Gastroesophageal sphincter (tissue), 4 donors: ENCODE results near the gene LRRIQ3. TPM values are rescaled to one million over a fixed set of nuclear protein-coding genes. Genes with fewer than 3 reads are reported as not detected.
A peak's percentile ranks its signal among the peaks of the same experiment; 100 is the strongest.

ENCODE experiments used
- ATAC-seq: fragments of 150-250 bp; one replicate; pipeline ENCODE4 v1.9.1; 2016; ENCODE audit warnings: mild to moderate bottlenecking, moderate library complexity
- H3K27ac ChIP-seq, 4 donors: fragments of 200-600 bp; sonication (generic) in 3 of 4; 1 replicate in 3 of 4; 2 replicates in 1 of 4; pipeline ENCODE4 v1.5.1; 2016 to 2019
- H3K27me3 ChIP-seq: fragments of 200-600 bp; sonication (generic); one replicate; pipeline ENCODE4 v1.5.1; 2019
- H3K36me3 ChIP-seq, 2 donors: fragments of 200-600 bp; sonication (generic); one replicate each; pipeline ENCODE4 v1.5.1; 2019; ENCODE audit warnings: control low read depth in 1 of 2
- H3K4me1 ChIP-seq, 3 donors: fragments of 200-600 bp; sonication (generic); 1 replicate in 2 of 3; 2 replicates in 1 of 3; pipeline ENCODE4 v1.5.1; 2016 to 2019; ENCODE audit warnings: control low read depth in 2 of 3
- H3K4me3 ChIP-seq, 2 donors: fragments of 200-600 bp; sonication (generic); one replicate each; pipeline ENCODE4 v1.5.1; 2019; ENCODE audit warnings: mild to moderate bottlenecking in 1 of 2, moderate library complexity in 1 of 2
- H3K9me3 ChIP-seq, 3 donors: fragments of 200-600 bp; sonication (generic); one replicate each; pipeline ENCODE4 v1.5.1; 2017 to 2019; ENCODE audit warnings: control low read depth in 2 of 3
- CTCF ChIP-seq, 4 experiments: fragments of 200-600 bp in 2 of 4; fragments of 450-650 bp in 2 of 4; sonication (generic) in 1 of 4; IDR thresholded peaks; one replicate each; pipeline ENCODE4 v1.5.1; 2017 to 2019; ENCODE audit warnings: antibody characterized with exemption in 4 of 4, mild to moderate bottlenecking in 2 of 4, moderate library complexity in 2 of 4
- EP300 ChIP-seq: sonication (generic); formaldehyde crosslinking; IDR thresholded peaks from one replicate; pipeline ENCODE4 v1.6.1; 2017; ENCODE audit warnings: antibody characterized with exemption, mild to moderate bottlenecking
- POLR2A ChIP-seq, 2 donors: fragments of 450-650 bp; IDR thresholded peaks; one replicate each; pipeline ENCODE4 v1.6.1; 2017; ENCODE audit warnings: antibody characterized with exemption in 2 of 2, mild to moderate bottlenecking in 2 of 2, moderate library complexity in 1 of 2
- POLR2AphosphoS5 ChIP-seq: sonication (generic); formaldehyde crosslinking; IDR thresholded peaks from one replicate; pipeline ENCODE4 v1.6.1; 2017; ENCODE audit warnings: antibody characterized with exemption
- WGBS, 2 donors: methylation state at CpG; one replicate each; pipeline ENCODE4 v1.1.5; 2018; ENCODE audit warnings: low coverage in 1 of 2; 5-methylcytosine and 5-hydroxymethylcytosine counted together
- total RNA-seq, 4 donors: library from RNA; depleted of rRNA; stranded (reverse); fragments of >200 nt; gene quantifications; one replicate each; pipeline ENCODE4 v1.1.0, GENCODE V29; 2016

Gene LRRIQ3
- total RNA-seq, 4 donors from 2014 or later: 0.16 to 0.54 (median 0.46) TPM; not detected in 1

GRCh38 chr1:74003806-74004205, 194.2 kb downstream of the LRRIQ3 start:
- no peaks in the 10 kb centered on the region for H3K9me3 ChIP-seq
- no peaks in the 10 kb centered on the region for H3K36me3 ChIP-seq
- no peak overlapping the region for H3K4me3 ChIP-seq
- no peak for TF ChIP-seq POLR2AphosphoS5
- TF ChIP-seq EP300: no peak
- TF ChIP-seq CTCF (IDR thresholded peaks at IDR 0.05): no peak
- no peak for TF ChIP-seq POLR2A (IDR thresholded peaks at IDR 0.05)
- no peaks in the 10 kb centered on the region for H3K4me1 ChIP-seq
- no peak overlapping the region for H3K27ac ChIP-seq
- no peaks in the 10 kb centered on the region for H3K27me3 ChIP-seq
- ATAC-seq: no peak

- TF ChIP-seq EP300 (no peak), POLR2A (IDR thresholded peaks at IDR 0.05) (no peak), POLR2AphosphoS5 (no peak), CTCF (IDR thresholded peaks at IDR 0.05) (peak; percentile 8 to 35 (median 12))
- Histone ChIP-seq H3K4me1 (no peaks in the 10 kb centered on the region), H3K27ac (no peak overlapping the region), H3K4me3 (no peak overlapping the region), H3K36me3 (no peaks in the 10 kb centered on the region), H3K27me3 (no peaks in the 10 kb centered on the region), H3K9me3 (no peaks in the 10 kb centered on the region)
- ATAC-seq: no peak
- WGBS, 2 donors: 0 to 8% methylated on average over 2 of the region's 2 CpGs
These were observed 199.5 kb downstream of the LRRIQ3 start for GRCh38 chr1:73998348-73998959.

GRCh38 chr1:73980324-73981040, 217.5 kb downstream of the LRRIQ3 start:
- H3K4me3 ChIP-seq: no peak overlapping the region
- ATAC-seq: no peak
- H3K27ac ChIP-seq: no peak overlapping the region
- WGBS, 2 donors: 47 to 52% methylated on average over 3 of the region's 3 CpGs
- no peak for TF ChIP-seq POLR2A (IDR thresholded peaks at IDR 0.05)
- no peak for TF ChIP-seq CTCF (IDR thresholded peaks at IDR 0.05)
- no peak for TF ChIP-seq EP300
- no peak for TF ChIP-seq POLR2AphosphoS5
- no peaks in the 10 kb centered on the region for H3K27me3 ChIP-seq
- H3K36me3 ChIP-seq: no peaks in the 10 kb centered on the region
- no peaks in the 10 kb centered on the region for H3K4me1 ChIP-seq
- no peaks in the 10 kb centered on the region for H3K9me3 ChIP-seq

- H3K4me1 ChIP-seq: no peaks in the 10 kb centered on the region
- 86 to 87% methylated on average over 2 of the region's 2 CpGs for WGBS, 2 donors
- no peak overlapping the region for H3K27ac ChIP-seq
- ATAC-seq: no peak
- no peaks in the 10 kb centered on the region for H3K27me3 ChIP-seq
- TF ChIP-seq CTCF (IDR thresholded peaks at IDR 0.05) (no peak), POLR2AphosphoS5 (no peak), POLR2A (IDR thresholded peaks at IDR 0.05) (no peak), EP300 (no peak)
- H3K36me3 ChIP-seq: no peaks in the 10 kb centered on the region
- H3K9me3 ChIP-seq: no peaks in the 10 kb centered on the region
- no peak overlapping the region for H3K4me3 ChIP-seq
These were observed 218.3 kb downstream of the LRRIQ3 start for GRCh38 chr1:73979684-73980083.

GRCh38 chr1:73978964-73979363, 219.0 kb downstream of the LRRIQ3 start:
- Histone ChIP-seq H3K4me3 (no peak overlapping the region), H3K27me3 (no peaks in the 10 kb centered on the region), H3K4me1 (no peaks in the 10 kb centered on the region), H3K27ac (no peak overlapping the region), H3K36me3 (no peaks in the 10 kb centered on the region), H3K9me3 (no peaks in the 10 kb centered on the region)
- TF ChIP-seq EP300 (no peak), POLR2A (IDR thresholded peaks at IDR 0.05) (no peak)
- WGBS, 2 donors: 92 to 100% methylated on average over 1 of the region's 1 CpG
- ATAC-seq: no peak

Other genes with a start within 250 kb of the LRRIQ3 start
- gene FPGT, start 66 bp upstream of the LRRIQ3 start, total RNA-seq: 10 to 100 TPM in 3 of 4 donors, 1 to 10 TPM in 1; 9.9 to 19.9 (median 13.7) TPM
- gene TNNI3K, start 37.2 kb upstream of the LRRIQ3 start, total RNA-seq: 1 to 10 TPM in 3 of 4 donors, under 1 TPM in 1; 0.32 to 3.9 (median 2.9) TPM